ENCODE data around the gene SEC61A2. TPM values are rescaled to one million over a fixed set of nuclear protein-coding genes. Genes with fewer than 3 reads are reported as not detected.

SEC61A2 gene
- polyA plus RNA-seq, 1 donor from 2014 or later = 75.4 TPM

GRCh38 chr10:12180221-12180974 lies 50.9 kb downstream of the SEC61A2 start:
- H3K27me3 ChIP-seq (ENCODE audit: insufficient read depth, low read depth, low read length) = no peaks in the 10 kb centered on the region
- no peak overlapping the region for H3K4me2 ChIP-seq (ENCODE audit: low read length)

GRCh38 chr10:12181065-12181775 lies 51.7 kb downstream of the SEC61A2 start:
- Histone ChIP-seq H3K9me2 (ENCODE audit: insufficient read depth, low read length) (no peaks in the 10 kb centered on the region), H3K79me2 (replicated peaks; ENCODE audit: insufficient read depth, low read length) (no peaks in the 10 kb centered on the region), H3K27me3 (ENCODE audit: insufficient read depth, low read depth, low read length) (no peaks in the 10 kb centered on the region), H3K36me3 (ENCODE audit: insufficient read depth, low read length) (no peaks in the 10 kb centered on the region), H3K27ac (ENCODE audit: low read length) (no peak overlapping the region), H3K9ac (ENCODE audit: low read length) (no peak overlapping the region), H3K9me3 (ENCODE audit: low read length) (no peaks in the 10 kb centered on the region), H3K4me3 (ENCODE audit: low read length) (no peak overlapping the region), H2AFZ (ENCODE audit: low read depth, low read length) (no peak overlapping the region), H3F3A (ENCODE audit: insufficient read depth, low read length, poor library complexity, severe bottlenecking) (no peaks in the 10 kb centered on the region), H3K4me2 (ENCODE audit: low read length) (no peak overlapping the region), H4K20me1 (ENCODE audit: insufficient read depth) (no peaks in the 10 kb centered on the region)
- no peak for TF ChIP-seq TAF1 (IDR thresholded peaks at IDR 0.05; ENCODE audit: low read depth)
- no peak for TF ChIP-seq EZH2 (IDR thresholded peaks at IDR 0.05; ENCODE audit: borderline replicate concordance, insufficient read depth, low read length, poor library complexity, severe bottlenecking)

More at GRCh38 chr10:12180221-12180974, 50.9 kb downstream of the SEC61A2 start:
- H3F3A ChIP-seq (ENCODE audit: insufficient read depth, low read length, poor library complexity, severe bottlenecking) = no peaks in the 10 kb centered on the region
- no peaks in the 10 kb centered on the region for H3K9me3 ChIP-seq (ENCODE audit: low read length)
- no peaks in the 10 kb centered on the region for H3K36me3 ChIP-seq (ENCODE audit: insufficient read depth, low read length)
- H3K4me3 ChIP-seq (ENCODE audit: low read length) = no peak overlapping the region
- no peak overlapping the region for H3K27ac ChIP-seq (ENCODE audit: low read length)
- no peaks in the 10 kb centered on the region for H3K9me2 ChIP-seq (ENCODE audit: insufficient read depth, low read length)
- H4K20me1 ChIP-seq (ENCODE audit: insufficient read depth) = no peaks in the 10 kb centered on the region
- TF ChIP-seq POLR2AphosphoS5 (IDR thresholded peaks at IDR 0.05) (no peak), TAF1 (IDR thresholded peaks at IDR 0.05; ENCODE audit: low read depth) (no peak), MXI1 (conservative IDR thresholded peaks at IDR 0.05; ENCODE audit: poor library complexity, severe bottlenecking) (no peak)
- H3K79me2 ChIP-seq (replicated peaks; ENCODE audit: insufficient read depth, low read length) = no peaks in the 10 kb centered on the region
- H2AFZ ChIP-seq (ENCODE audit: low read depth, low read length) = no peak overlapping the region
- no peak overlapping the region for H3K9ac ChIP-seq (ENCODE audit: low read length)

- Histone ChIP-seq H3K9me2 (ENCODE audit: insufficient read depth, low read length) (no peaks in the 10 kb centered on the region), H3K27me3 (ENCODE audit: insufficient read depth, low read depth, low read length) (no peaks in the 10 kb centered on the region), H2AFZ (ENCODE audit: low read depth, low read length) (no peak overlapping the region), H3K9ac (ENCODE audit: low read length) (no peak overlapping the region), H3K4me3 (ENCODE audit: low read length) (no peak overlapping the region), H3K4me2 (ENCODE audit: low read length) (no peak overlapping the region), H3K79me2 (replicated peaks; ENCODE audit: insufficient read depth, low read length) (no peaks in the 10 kb centered on the region), H3K36me3 (ENCODE audit: insufficient read depth, low read length) (no peaks in the 10 kb centered on the region), H3K27ac (ENCODE audit: low read length) (no peak overlapping the region), H4K20me1 (ENCODE audit: insufficient read depth) (no peaks in the 10 kb centered on the region), H3F3A (ENCODE audit: insufficient read depth, low read length, poor library complexity, severe bottlenecking) (no peaks in the 10 kb centered on the region), H3K9me3 (ENCODE audit: low read length) (no peaks in the 10 kb centered on the region)
- TF ChIP-seq TAF1 (IDR thresholded peaks at IDR 0.05; ENCODE audit: low read depth) (no peak), MXI1 (conservative IDR thresholded peaks at IDR 0.05; ENCODE audit: poor library complexity, severe bottlenecking) (no peak), EZH2 (IDR thresholded peaks at IDR 0.05; ENCODE audit: borderline replicate concordance, insufficient read depth, low read length, poor library complexity, severe bottlenecking) (no peak), SMC3 (conservative IDR thresholded peaks at IDR 0.05; ENCODE audit: poor library complexity) (no peak), RAD21 (conservative IDR thresholded peaks at IDR 0.05) (no peak), EP300 (conservative IDR thresholded peaks at IDR 0.05; ENCODE audit: poor library complexity, severe bottlenecking) (no peak), POLR2AphosphoS5 (IDR thresholded peaks at IDR 0.05) (no peak), REST (IDR thresholded peaks at IDR 0.05; ENCODE audit: borderline replicate concordance) (no peak)
- TF ChIP-seq, protein P1, sequence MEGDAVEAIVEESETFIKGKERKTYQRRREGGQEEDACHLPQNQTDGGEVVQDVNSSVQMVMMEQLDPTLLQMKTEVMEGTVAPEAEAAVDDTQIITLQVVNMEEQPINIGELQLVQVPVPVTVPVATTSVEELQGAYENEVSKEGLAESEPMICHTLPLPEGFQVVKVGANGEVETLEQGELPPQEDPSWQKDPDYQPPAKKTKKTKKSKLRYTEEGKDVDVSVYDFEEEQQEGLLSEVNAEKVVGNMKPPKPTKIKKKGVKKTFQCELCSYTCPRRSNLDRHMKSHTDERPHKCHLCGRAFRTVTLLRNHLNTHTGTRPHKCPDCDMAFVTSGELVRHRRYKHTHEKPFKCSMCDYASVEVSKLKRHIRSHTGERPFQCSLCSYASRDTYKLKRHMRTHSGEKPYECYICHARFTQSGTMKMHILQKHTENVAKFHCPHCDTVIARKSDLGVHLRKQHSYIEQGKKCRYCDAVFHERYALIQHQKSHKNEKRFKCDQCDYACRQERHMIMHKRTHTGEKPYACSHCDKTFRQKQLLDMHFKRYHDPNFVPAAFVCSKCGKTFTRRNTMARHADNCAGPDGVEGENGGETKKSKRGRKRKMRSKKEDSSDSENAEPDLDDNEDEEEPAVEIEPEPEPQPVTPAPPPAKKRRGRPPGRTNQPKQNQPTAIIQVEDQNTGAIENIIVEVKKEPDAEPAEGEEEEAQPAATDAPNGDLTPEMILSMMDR (IDR thresholded peaks at IDR 0.05; ENCODE audit: poor library complexity, severe bottlenecking) = no peak
Observed at GRCh38 chr10:12184165-12184564, 54.7 kb downstream of the SEC61A2 start.
